ENCODE results near the gene FBL.

FBL gene

DNA sequence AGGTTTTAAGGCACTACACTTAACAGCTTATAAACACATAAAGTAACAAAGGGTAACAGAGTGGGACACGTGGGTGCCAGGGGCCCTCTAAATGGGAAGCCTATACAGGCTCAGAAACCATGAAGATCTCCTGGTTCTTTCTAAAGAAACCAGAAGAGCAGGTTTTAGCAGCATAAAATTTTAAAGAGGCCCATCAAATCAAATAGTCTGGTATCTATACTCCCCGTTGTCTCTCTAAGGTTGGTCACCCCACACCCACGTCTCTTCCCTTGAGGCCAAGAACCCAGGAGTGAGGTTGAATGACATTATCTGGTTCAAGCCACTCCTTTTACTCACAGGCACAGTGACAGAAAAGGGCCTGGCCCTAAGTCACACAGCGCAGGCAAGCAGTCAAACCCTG, 7.6 kb downstream of the FBL start:
- H3K9ac ChIP-seq (ENCODE audit: low read depth, low read length, poor library complexity, severe bottlenecking): no peak overlapping the region
- H3K9me2 ChIP-seq (replicated peaks; ENCODE audit: low read depth, low read length): no peaks in the 10 kb centered on the region
- H3K4me2 ChIP-seq (ENCODE audit: low read depth, low read length, poor library complexity, severe bottlenecking): no peak overlapping the region
- H3K9me3 ChIP-seq (ENCODE audit: insufficient read depth, low read depth, low read length): no peaks in the 10 kb centered on the region
- no peak overlapping the region for H2AFZ ChIP-seq (ENCODE audit: low read length)
- H3F3A ChIP-seq (ENCODE audit: low read depth): 0 out of 2 replicates have a peak, but pooled peaks cover 3% of the 10 kb centered on the region
- peaks cover 41% of the 10 kb centered on the region for H3K79me2 ChIP-seq (ENCODE audit: insufficient read depth, low read length)
- peaks cover 18% of the 10 kb centered on the region for H3K4me1 ChIP-seq (ENCODE audit: insufficient read depth, low read length, poor library complexity, severe bottlenecking)
- H4K20me1 ChIP-seq (ENCODE audit: insufficient read depth, low read length, poor library complexity, severe bottlenecking): peaks cover 23% of the 10 kb centered on the region
- no peak overlapping the region for H3K4me3 ChIP-seq (ENCODE audit: low read length, poor library complexity, severe bottlenecking)
- H3K27me3 ChIP-seq (ENCODE audit: insufficient read depth, low read length, poor library complexity, severe bottlenecking): no peaks in the 10 kb centered on the region
- TF ChIP-seq, protein P1, sequence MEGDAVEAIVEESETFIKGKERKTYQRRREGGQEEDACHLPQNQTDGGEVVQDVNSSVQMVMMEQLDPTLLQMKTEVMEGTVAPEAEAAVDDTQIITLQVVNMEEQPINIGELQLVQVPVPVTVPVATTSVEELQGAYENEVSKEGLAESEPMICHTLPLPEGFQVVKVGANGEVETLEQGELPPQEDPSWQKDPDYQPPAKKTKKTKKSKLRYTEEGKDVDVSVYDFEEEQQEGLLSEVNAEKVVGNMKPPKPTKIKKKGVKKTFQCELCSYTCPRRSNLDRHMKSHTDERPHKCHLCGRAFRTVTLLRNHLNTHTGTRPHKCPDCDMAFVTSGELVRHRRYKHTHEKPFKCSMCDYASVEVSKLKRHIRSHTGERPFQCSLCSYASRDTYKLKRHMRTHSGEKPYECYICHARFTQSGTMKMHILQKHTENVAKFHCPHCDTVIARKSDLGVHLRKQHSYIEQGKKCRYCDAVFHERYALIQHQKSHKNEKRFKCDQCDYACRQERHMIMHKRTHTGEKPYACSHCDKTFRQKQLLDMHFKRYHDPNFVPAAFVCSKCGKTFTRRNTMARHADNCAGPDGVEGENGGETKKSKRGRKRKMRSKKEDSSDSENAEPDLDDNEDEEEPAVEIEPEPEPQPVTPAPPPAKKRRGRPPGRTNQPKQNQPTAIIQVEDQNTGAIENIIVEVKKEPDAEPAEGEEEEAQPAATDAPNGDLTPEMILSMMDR (conservative IDR thresholded peaks at IDR 0.05; ENCODE audit: low read length): no peak
- TF ChIP-seq EZH2phosphoT487 (IDR thresholded peaks at IDR 0.05; ENCODE audit: borderline replicate concordance): no peak
- H3K36me3 ChIP-seq (ENCODE audit: insufficient read depth, low read length): peaks cover 60% of the 10 kb centered on the region; the same call in 1 of the 2 replicates

DNA sequence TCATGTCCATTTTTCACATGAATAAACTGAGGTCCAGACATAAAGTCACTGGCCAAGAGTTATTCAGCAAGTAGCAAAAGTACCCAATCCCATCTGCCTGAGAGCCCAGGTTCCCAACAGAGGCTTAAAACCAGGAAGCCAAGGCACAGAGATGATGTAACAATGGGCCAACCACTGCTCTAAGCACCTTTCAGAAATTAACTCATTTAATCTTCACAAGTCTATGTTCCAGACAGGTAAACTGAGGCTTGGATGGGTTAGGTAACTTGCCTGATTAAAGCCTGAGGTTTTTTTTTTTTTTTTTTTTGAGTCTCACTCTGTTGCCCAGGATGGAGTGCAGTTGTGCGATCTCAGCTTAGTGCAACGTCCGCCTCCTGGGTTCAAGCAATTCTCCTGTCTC, 8.2 kb downstream of the FBL start:
- Histone ChIP-seq H3K9me2 (replicated peaks; ENCODE audit: low read depth, low read length) (no peaks in the 10 kb centered on the region), H3K9ac (ENCODE audit: low read depth, low read length, poor library complexity, severe bottlenecking) (no peak overlapping the region), H3K4me1 (ENCODE audit: insufficient read depth, low read length, poor library complexity, severe bottlenecking) (peaks cover 16% of the 10 kb centered on the region), H3F3A (ENCODE audit: low read depth) (0 out of 2 replicates have a peak, but pooled peaks cover 3% of the 10 kb centered on the region), H3K27me3 (ENCODE audit: insufficient read depth, low read length, poor library complexity, severe bottlenecking) (no peaks in the 10 kb centered on the region), H3K4me3 (ENCODE audit: low read length, poor library complexity, severe bottlenecking) (no peak overlapping the region), H3K36me3 (ENCODE audit: insufficient read depth, low read length) (peaks cover 60% of the 10 kb centered on the region; the same call in 1 of the 2 replicates), H4K20me1 (ENCODE audit: insufficient read depth, low read length, poor library complexity, severe bottlenecking) (peaks cover 18% of the 10 kb centered on the region), H3K79me2 (ENCODE audit: insufficient read depth, low read length) (peaks cover 38% of the 10 kb centered on the region), H3K9me3 (ENCODE audit: insufficient read depth, low read depth, low read length) (no peaks in the 10 kb centered on the region), H2AFZ (ENCODE audit: low read length) (no peak overlapping the region), H3K4me2 (ENCODE audit: low read depth, low read length, poor library complexity, severe bottlenecking) (no peak overlapping the region)
- no peak for TF ChIP-seq EZH2phosphoT487 (IDR thresholded peaks at IDR 0.05; ENCODE audit: borderline replicate concordance)
- TF ChIP-seq, protein P1 (conservative IDR thresholded peaks at IDR 0.05; ENCODE audit: low read length): no peak

DNA sequence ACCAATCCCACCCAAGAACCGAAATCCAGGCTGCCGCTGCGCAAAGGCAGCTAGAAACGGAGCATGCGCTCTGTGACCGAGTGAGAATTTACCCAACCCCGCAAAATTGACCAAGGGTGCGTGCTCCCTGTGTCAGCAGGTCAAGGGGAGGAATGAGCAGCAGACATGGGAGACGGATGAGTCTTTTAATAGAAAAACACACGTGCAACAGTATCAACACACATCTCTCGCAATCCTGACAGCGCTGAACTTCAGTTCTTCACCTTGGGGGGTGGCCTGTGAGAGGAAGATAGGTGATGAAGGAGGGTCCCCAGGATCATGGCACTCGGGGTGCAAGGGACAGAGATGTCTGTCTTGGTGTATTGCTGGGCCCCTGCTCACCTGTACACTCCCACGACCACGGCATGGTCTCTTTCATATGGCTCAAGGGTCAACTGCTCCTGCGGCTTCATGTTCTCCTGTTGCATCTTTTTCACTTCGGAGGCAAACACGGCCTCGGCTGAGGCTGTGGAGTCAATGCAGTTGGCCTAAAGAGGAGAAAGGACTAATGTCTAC, 11.8 kb downstream of the FBL start:
- Histone ChIP-seq H4K20me1 (ENCODE audit: insufficient read depth, low read length, poor library complexity, severe bottlenecking) (no peaks in the 10 kb centered on the region), H3K9ac (ENCODE audit: low read depth, low read length, poor library complexity, severe bottlenecking) (peak overlapping the region; percentile 28), H3K4me3 (ENCODE audit: low read length, poor library complexity, severe bottlenecking) (peak overlapping the region; percentile 79), H3K4me1 (ENCODE audit: insufficient read depth, low read length, poor library complexity, severe bottlenecking) (peaks cover 13% of the 10 kb centered on the region), H3K79me2 (ENCODE audit: insufficient read depth, low read length) (peaks cover 21% of the 10 kb centered on the region; the same call in 1 of the 2 replicates), H2AFZ (ENCODE audit: low read length) (peak overlapping the region; percentile 84), H3K4me2 (ENCODE audit: low read depth, low read length, poor library complexity, severe bottlenecking) (peak overlapping the region; percentile 63), H3F3A (ENCODE audit: low read depth) (0 out of 2 replicates have a peak, but pooled peaks cover 3% of the 10 kb centered on the region), H3K27me3 (ENCODE audit: insufficient read depth, low read length, poor library complexity, severe bottlenecking) (no peaks in the 10 kb centered on the region), H3K36me3 (ENCODE audit: insufficient read depth, low read length) (peaks cover 65% of the 10 kb centered on the region; the same call in 1 of the 2 replicates), H3K9me2 (replicated peaks; ENCODE audit: low read depth, low read length) (no peaks in the 10 kb centered on the region), H3K9me3 (ENCODE audit: insufficient read depth, low read depth, low read length) (no peaks in the 10 kb centered on the region)
- TF ChIP-seq EZH2phosphoT487 (IDR thresholded peaks at IDR 0.05; ENCODE audit: borderline replicate concordance): no peak
- TF ChIP-seq, protein P1 (conservative IDR thresholded peaks at IDR 0.05; ENCODE audit: low read length): no peak
